ENCODE results near the gene ZNF284.

- TF ChIP-seq, protein P1, sequence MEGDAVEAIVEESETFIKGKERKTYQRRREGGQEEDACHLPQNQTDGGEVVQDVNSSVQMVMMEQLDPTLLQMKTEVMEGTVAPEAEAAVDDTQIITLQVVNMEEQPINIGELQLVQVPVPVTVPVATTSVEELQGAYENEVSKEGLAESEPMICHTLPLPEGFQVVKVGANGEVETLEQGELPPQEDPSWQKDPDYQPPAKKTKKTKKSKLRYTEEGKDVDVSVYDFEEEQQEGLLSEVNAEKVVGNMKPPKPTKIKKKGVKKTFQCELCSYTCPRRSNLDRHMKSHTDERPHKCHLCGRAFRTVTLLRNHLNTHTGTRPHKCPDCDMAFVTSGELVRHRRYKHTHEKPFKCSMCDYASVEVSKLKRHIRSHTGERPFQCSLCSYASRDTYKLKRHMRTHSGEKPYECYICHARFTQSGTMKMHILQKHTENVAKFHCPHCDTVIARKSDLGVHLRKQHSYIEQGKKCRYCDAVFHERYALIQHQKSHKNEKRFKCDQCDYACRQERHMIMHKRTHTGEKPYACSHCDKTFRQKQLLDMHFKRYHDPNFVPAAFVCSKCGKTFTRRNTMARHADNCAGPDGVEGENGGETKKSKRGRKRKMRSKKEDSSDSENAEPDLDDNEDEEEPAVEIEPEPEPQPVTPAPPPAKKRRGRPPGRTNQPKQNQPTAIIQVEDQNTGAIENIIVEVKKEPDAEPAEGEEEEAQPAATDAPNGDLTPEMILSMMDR (IDR thresholded peaks at IDR 0.05 in 4 of 5, conservative IDR thresholded peaks at IDR 0.05 in 1 of 5): no peak
- TF ChIP-seq POLR2A (IDR thresholded peaks at IDR 0.05): no peak
Observed at GRCh38 chr19:44026622-44027021, 45.3 kb upstream of the ZNF284 start.

All from gastrocnemius medialis (tissue), 4 donors.